T-helper 2 cell treated with Interferon-gamma antibody and Interleukin-4, amounts not matched to agents 100 ng/mL and 5 ng/mL, for 36 hours (primary cell): ENCODE results near the gene SRRM2. TPM values are rescaled to one million over a fixed set of nuclear protein-coding genes. Genes with fewer than 3 reads are reported as not detected.

Experiments
- intact Hi-C: fragments of 100-400 bp; cut with micrococcal nuclease; formaldehyde crosslinking; loops from one replicate; pipeline ENCODE4 v1.15.1; 2023
- total RNA-seq: library from RNA; stranded (reverse); gene quantifications from 2 replicates; pipeline ENCODE4 v1.2.3, GENCODE V29; 2022

SRRM2 gene
- total RNA-seq, 1 donor from 2014 or later, result 595 TPM

DNA sequence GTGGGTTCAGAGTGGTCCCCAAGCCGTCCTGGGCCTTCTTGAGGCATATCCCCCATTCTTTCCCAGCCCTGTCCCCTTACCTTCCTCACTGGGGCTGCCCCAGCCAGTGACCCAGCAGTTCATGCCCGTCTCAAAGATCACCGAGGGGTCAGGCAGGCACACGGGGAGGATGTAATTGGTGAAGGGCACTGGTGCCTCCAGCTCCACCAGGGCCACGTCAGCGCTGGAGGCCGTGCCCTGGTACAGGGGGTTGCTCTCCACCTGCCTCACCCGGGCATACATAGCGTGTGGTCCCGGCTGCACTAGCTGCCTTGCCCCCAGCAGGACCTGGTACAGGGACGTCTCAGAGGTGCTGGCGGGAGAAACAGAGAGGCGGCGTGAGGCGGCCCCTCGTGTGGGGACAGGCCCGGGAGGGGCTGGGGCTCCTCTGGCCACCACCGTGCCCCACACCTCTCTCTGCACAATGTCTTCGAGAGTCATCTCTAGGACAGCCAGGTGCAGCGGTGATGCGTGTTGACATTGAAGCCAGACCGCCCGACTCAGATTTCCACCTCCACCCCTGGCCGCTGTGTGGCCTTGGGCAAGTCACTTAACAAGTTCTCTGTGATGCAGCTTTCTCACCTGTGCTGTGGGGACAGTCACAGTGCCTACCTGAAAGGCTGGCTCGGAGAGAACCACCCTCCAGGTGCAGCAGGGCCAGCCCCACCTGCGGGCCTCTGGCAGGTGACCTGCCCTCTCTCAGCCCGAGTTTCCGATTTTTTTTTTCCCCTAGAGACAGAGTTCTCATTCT lies 38.3 kb upstream of the SRRM2 start:
- intact Hi-C loops, result no loop called here

- intact Hi-C loops, result loop anchor here (1.0 kb wide), 2 partner anchors 33 to 38 kb away; partner anchors contain the start of gene KCTD5
These were observed 37.4 kb upstream of the SRRM2 start for GRCh38 chr16:2715064-2715463.

GRCh38 chr16:2715519-2715918 lies 36.9 kb upstream of the SRRM2 start:
- intact Hi-C loops, result loop anchor here (1.0 kb wide), 2 partner anchors 33 to 38 kb away; partner anchors contain the start of gene KCTD5

DNA sequence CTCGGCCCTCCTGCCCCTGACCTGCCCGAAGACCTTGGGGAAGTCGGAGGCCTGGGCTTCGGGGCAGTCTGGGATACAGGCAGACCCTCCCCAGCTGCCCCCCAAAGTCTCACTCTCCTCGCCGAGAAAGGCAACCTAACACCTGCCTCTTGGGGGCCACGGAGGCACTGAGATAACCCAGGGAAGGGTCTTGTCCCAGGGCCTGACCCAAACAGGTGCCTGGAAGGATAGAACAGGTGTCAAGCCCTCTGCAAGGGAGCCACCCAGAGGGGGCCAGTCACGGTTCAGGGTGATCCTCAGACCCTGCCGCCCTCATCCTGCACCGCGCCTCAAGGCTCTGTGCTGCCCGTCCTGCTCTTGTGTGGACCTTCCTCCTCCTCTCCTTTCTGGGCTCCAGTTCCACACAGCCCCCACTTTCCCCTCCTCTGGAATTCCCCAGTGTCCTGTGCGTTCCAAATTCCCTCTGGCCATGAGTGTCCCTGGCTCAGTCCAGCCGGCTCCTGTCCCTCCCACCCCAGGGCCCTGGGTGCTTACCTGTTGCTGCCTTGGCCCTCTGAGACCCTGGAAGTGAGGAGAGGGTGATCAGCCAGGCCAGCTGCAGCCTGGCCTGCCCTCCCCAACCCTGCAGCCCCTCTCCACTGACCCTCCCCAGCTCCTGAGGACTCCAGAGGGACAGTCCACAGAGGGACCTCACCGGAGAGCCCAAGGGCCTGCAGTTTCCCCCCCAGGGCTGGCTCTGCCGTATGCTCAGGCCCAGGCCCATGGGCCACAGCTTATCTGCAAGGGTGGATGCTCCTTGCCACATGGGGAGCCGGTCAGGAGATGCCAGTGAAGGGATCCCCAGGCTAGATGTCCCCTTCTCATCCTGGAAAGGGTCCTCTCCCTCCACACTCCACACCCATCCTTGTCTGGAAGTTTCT lies 36.2 kb upstream of the SRRM2 start:
- intact Hi-C loops, result loop anchor here (1.0 kb wide), 2 partner anchors 34 to 37 kb away; partner anchors contain the start of gene KCTD5

- intact Hi-C loops, result no loop called here
These were observed 35.5 kb upstream of the SRRM2 start for GRCh38 chr16:2716948-2717347.

DNA sequence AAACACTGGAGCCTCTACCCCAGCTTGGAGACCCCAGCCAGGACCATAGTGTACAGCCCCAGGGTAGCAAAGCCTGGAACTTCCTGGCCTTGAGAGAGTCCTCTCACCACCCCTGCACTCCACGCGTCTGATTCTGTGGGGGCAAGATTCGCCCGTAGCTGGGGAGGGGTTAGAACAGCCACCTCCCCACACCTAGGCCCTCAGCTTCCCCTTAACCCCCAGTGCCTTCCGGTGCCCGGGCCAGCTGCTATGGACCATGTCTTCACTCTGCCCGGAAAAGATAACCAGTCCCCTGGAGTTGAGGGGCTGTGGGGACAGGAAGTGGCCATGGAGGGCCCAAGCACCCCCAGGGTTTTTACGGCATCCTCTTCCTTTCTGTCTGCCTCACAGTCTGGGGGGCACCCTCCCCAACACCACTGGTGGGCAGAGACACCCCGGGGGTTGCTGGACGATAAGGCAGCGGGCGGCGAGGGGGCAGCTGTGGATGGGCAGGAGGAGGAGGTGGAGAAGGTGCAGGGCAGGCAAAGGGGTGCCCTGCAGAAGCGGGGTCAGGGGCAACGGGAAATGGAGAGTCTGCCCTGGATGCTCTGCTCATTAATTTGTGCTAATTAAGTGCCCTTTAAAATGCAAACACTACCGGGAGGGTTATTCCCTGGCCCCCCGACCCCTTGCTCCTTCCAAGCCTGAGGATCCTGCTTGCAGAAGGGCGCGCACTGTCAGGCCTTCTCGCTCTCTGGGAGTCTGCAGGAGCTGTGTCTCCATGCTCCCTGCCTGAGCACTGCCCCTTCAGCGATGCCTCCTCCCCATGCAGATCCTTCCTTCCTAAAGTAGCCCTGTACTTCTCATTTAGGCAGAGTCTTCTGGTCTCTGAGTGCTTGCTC lies 34.8 kb upstream of the SRRM2 start:
- intact Hi-C loops, result no loop called here

GRCh38 chr16:2719328-2720063 lies 32.9 kb upstream of the SRRM2 start:
- intact Hi-C loops, result loop anchor here (2.0 kb wide), 2 partner anchors 33 to 249 kb away; partner anchors contain the start of genes PAQR4 and SRRM2

DNA sequence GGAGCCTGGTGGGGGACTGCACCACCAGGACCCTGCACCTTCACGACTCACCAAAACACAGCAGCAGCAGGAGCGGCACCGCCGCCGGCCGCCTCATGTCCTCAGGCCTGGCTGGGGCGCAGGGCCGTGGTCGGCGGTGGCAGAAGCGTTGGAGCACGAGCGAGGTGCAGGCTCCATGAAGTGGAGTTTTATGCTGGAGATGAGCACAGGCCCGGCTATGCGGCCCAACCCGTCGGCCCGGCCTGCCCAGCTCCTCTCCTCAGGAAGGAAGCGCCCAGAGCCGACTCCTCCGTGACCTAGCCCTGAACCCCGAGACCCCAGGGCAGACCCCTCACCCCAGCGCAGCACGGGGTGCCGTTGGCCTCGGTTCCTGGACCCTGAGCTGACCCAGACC lies 32.4 kb upstream of the SRRM2 start, which contains the start of gene PRSS27:
Gene PRSS27, minus strand, starts transcription at position 161 of the 394 bp plus-strand sequence. Its CDS starts 64 bp downstream, at position 97.
- intact Hi-C loops, result loop anchor here (2.0 kb wide), 2 partner anchors 33 to 249 kb away; partner anchors contain the start of genes PAQR4 and SRRM2

DNA sequence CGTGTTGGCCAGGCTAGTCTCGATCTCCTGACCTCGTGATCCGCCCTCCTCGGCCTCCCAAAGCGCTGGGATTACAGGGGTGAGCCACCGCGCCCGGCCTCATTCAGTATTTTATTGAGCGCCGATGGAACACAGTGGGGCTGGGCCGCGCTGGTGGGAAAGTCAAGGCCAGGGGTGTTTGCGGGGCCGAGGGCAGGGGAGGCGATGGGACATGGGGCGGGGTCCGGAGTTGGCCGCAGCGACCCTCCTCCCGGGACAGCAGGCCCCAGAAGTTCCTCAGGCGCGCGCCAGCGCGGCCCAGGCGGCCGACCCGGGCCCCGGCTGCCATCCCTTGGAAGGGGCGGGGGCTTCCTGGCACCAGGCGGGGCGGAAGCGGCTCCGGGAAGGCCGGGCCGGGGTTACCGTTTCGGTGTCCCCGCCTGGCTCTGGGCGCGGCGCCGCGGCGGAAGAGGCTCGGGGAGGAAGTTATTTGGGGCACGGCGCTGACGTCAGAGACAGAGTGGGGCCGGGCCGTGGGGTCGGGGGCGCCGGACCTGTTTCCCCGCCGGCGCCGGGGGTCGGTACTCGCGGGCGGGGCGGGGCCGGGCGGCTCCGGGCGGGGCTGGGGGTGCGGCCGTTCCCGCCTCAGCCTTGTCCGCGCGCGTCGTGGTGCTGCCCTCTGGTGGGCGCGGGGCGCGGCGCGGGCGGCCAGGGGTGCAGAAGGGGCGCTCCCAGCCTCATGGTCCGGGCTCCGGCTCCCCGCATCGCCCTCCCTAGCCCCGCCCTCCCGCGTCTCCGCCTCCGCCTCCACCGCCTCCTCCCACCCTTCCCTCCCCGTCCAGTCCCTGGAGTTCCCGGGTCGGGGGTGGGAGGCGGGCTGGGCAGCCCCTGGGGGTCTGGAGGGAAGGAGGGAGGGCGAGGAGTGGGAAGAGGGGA lies 31.5 kb upstream of the SRRM2 start:
- intact Hi-C loops, result loop anchor here (1.0 to 2.0 kb wide), 3 partner anchors 32 to 248 kb away; partner anchors contain the start of genes KCTD5, PAQR4 and SRRM2

DNA sequence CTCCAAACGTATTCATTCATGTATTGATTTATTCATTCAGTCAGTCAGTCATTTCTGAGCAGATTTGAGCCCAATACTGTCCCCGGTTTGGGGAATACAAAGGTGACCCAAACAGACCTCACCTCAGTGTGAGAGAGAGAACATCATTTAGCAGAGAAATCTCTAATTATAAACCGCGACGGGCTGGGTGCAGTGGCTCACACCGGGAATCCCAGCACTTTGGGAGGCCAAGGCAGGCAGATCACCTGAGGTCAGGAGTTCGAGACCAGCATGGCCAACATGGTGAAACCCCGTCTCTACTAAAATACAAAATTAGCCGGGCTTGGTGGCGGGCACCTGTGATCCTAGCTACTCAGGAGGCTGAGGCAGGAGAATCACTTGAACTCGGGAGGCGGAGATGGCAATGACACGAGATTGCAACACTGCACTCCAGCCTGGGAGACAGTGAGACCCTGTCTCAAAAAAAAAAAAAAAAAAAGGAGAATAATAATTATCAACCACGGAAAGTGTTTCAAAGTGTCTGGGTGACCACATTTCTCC lies 30.7 kb upstream of the SRRM2 start:
- intact Hi-C loops, result loop anchor here (1.0 to 2.0 kb wide), 3 partner anchors 31 to 247 kb away; partner anchors contain the start of genes KCTD5, PAQR4 and SRRM2

GRCh38 chr16:2724088-2724676 lies 28.3 kb upstream of the SRRM2 start:
- intact Hi-C loops, result no loop called here

GRCh38 chr16:2724816-2725348 lies 27.6 kb upstream of the SRRM2 start:
- intact Hi-C loops, result no loop called here

GRCh38 chr16:2726923-2727322 lies 25.5 kb upstream of the SRRM2 start:
- intact Hi-C loops, result no loop called here

DNA sequence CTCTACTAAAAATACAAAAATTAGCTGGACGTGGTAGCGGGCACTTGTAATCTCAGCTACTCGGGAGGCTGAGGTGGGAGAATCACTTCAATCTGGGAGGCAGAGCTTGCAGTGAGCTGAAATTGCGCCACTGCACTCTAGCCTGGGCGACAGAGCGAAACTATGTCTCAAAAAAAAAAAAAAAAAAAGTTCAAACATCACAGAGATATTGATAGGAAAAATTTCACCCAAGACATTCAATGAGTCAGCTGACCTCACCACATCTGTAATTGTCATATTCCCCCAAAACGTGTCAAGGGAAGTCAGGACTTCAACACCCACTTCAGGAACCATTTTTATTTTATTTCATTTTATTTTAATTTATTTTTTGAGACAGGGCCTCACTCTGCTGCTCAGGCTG lies 24.4 kb upstream of the SRRM2 start:
- intact Hi-C loops, result no loop called here

GRCh38 chr16:2734844-2735515 lies 17.5 kb upstream of the SRRM2 start:
- intact Hi-C loops, result no loop called here

GRCh38 chr16:2736476-2737237 lies 15.8 kb upstream of the SRRM2 start:
- intact Hi-C loops, result no loop called here

DNA sequence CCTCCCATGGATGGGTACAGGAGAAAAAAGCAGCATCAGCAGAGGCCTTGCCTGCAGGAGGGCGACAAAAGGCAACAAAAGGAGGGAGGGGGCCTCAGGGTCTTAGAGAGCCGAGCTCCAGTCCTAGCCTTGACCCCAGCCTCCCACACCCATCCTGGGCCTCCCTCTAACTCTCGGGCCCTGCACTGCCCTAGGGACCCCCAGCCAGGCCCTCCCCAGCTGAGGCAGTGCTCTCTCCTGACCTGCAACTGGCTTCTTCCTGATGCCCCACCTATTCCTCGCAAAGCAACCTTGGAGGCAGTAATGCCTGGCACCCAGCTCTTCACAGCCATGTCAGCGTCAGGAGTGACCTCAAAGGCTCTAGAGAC lies 15.2 kb upstream of the SRRM2 start:
- intact Hi-C loops, result no loop called here
